ENCODE data around the gene FANCE.

FANCE gene

GRCh38 chr6:35498422-35499067 lies 46.4 kb downstream of the FANCE start:
- H3K27me3 ChIP-seq (replicated peaks) = no peaks in the 10 kb centered on the region
- DNase-seq = no peak
- in situ Hi-C loops (cut with HindIII; ENCODE audit: low pct_ligation_motif_present, low sequenced_read_pairs) = no loop called here
- TF ChIP-seq CTCF (IDR thresholded peaks at IDR 0.05; ENCODE audit: low read depth, low read length, missing control alignments) = no peak
- no peaks in the 10 kb centered on the region for H3K36me3 ChIP-seq (replicated peaks)
- H3K27ac ChIP-seq = no peak overlapping the region
- peak overlapping the region; percentile 70 for H3K4me3 ChIP-seq (ENCODE audit: low read depth, low read length)

GRCh38 chr6:35499372-35499771 lies 47.2 kb downstream of the FANCE start:
- no peak for TF ChIP-seq CTCF (IDR thresholded peaks at IDR 0.05; ENCODE audit: low read depth, low read length, missing control alignments)
- H3K4me3 ChIP-seq (ENCODE audit: low read depth, low read length) = no peak overlapping the region
- in situ Hi-C loops (cut with HindIII; ENCODE audit: low pct_ligation_motif_present, low sequenced_read_pairs) = no loop called here
- DNase-seq = no peak
- H3K27me3 ChIP-seq (replicated peaks) = no peaks in the 10 kb centered on the region
- H3K36me3 ChIP-seq (replicated peaks) = no peaks in the 10 kb centered on the region
- H3K27ac ChIP-seq = no peak overlapping the region

DNA sequence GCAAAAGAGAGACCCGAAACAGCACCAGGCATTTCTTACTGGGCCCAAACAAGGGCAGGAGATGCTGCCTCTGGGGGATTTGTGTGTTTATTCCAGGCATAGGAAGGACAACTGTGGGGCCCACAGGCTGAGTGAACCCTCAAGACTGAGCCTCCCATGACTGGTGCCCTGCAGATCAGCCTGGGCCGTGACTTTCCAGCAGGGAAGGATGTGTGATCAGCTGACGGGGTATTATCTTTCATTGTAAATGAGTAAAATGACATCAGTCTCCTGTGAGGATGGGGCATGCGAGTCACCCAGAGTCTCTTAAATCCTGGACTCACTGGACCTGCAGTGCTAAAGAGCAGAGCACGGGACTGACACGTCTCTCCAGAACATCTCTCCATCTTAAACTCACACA lies 48.6 kb downstream of the FANCE start:
- Histone ChIP-seq H3K36me3 (replicated peaks) (no peaks in the 10 kb centered on the region), H3K27me3 (replicated peaks) (no peaks in the 10 kb centered on the region), H3K27ac (no peak overlapping the region), H3K4me3 (ENCODE audit: low read depth, low read length) (no peak overlapping the region)
- no peak for TF ChIP-seq CTCF (IDR thresholded peaks at IDR 0.05; ENCODE audit: low read depth, low read length, missing control alignments)
- in situ Hi-C loops (cut with HindIII; ENCODE audit: low pct_ligation_motif_present, low sequenced_read_pairs) = no loop called here
- DNase-seq = peak; percentile 25

DNA sequence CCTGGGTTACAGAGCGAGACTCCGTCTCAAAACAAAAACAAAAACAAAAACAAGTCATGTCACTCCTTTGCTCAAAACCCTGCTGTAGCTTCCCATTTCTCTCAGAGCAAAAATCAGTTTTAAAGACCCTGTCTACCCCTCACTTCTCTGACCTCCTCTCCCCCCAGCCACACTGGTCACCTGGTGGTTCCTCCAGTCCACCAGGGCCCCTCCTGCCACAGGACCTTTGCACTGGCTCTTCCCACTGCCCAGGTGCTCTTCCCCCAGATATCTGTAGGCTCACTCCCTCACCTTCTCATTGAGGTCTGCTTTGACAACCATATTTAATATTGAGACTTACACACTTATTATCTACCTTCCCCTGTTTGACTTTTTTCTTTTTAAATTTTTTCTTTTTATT lies 49.6 kb downstream of the FANCE start:
- Histone ChIP-seq H3K36me3 (replicated peaks) (no peaks in the 10 kb centered on the region), H3K27me3 (replicated peaks) (no peaks in the 10 kb centered on the region), H3K4me3 (ENCODE audit: low read depth, low read length) (no peak overlapping the region), H3K27ac (no peak overlapping the region)
- no peak for TF ChIP-seq CTCF (IDR thresholded peaks at IDR 0.05; ENCODE audit: low read depth, low read length, missing control alignments)
- in situ Hi-C loops (cut with HindIII; ENCODE audit: low pct_ligation_motif_present, low sequenced_read_pairs) = no loop called here
- no peak for DNase-seq

DNA sequence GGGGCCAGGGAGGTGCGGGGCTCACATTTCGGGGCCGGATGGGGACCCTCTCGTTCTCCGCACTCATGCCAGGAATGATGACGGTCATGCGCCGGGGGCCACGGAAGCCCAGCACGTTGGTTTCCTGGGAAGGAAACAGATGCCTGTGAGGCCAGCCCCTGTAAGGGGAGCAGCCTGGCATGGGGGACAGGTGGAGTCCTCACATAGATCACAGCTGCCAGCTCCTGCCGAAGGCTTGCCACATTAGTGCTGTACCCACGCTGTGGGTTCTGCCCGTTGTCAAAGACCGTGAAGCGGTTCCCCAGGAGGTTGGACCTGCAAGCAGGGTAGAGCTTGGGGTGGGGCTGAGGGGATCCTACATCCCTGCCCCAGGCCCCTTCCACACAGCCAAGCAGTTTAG lies 51.4 kb downstream of the FANCE start:
- no peaks in the 10 kb centered on the region for H3K27me3 ChIP-seq (replicated peaks)
- H3K4me3 ChIP-seq (ENCODE audit: low read depth, low read length) = no peak overlapping the region
- DNase-seq = no peak
- in situ Hi-C loops (cut with HindIII; ENCODE audit: low pct_ligation_motif_present, low sequenced_read_pairs) = no loop called here
- no peak overlapping the region for H3K27ac ChIP-seq
- no peak for TF ChIP-seq CTCF (IDR thresholded peaks at IDR 0.05; ENCODE audit: low read depth, low read length, missing control alignments)
- no peaks in the 10 kb centered on the region for H3K36me3 ChIP-seq (replicated peaks)

DNA sequence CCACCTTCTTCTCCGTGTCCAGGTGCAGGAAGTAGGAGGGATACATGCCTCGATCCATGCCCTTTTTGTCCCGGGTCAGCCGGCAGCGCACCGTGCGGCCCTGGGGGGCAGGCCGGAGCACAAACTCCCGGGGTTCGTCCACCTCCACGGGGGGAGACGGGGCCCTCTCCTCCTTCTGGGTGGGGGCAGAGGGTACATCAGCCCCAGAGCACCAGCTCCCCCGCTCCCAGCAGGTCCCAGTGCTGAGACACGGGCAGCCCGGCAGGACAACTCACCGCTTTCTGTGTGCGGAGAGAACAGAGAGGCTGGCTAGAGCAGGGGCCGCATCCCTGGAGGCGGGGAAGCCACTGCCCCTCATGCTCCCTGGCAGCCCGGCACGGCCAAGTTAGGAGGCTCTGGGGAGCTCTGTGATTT lies 53.9 kb downstream of the FANCE start:
- H3K27me3 ChIP-seq (replicated peaks) = peaks cover 2% of the 10 kb centered on the region
- in situ Hi-C loops (cut with HindIII; ENCODE audit: low pct_ligation_motif_present, low sequenced_read_pairs) = no loop called here

More for the DNA sequence above, 53.9 kb downstream of the FANCE start:
- Histone ChIP-seq H3K27ac (no peak overlapping the region), H3K36me3 (replicated peaks) (no peaks in the 10 kb centered on the region), H3K4me3 (ENCODE audit: low read depth, low read length) (no peak overlapping the region)
- TF ChIP-seq CTCF (IDR thresholded peaks at IDR 0.05; ENCODE audit: low read depth, low read length, missing control alignments) = no peak
- no peak for DNase-seq
